Measurements from ENCODE around the gene EN1. TPM values are rescaled to one million over a fixed set of nuclear protein-coding genes. Genes with fewer than 3 reads are reported as not detected.

Gene EN1
- total RNA-seq, 1 donor from 2014 or later, result not detected

DNA sequence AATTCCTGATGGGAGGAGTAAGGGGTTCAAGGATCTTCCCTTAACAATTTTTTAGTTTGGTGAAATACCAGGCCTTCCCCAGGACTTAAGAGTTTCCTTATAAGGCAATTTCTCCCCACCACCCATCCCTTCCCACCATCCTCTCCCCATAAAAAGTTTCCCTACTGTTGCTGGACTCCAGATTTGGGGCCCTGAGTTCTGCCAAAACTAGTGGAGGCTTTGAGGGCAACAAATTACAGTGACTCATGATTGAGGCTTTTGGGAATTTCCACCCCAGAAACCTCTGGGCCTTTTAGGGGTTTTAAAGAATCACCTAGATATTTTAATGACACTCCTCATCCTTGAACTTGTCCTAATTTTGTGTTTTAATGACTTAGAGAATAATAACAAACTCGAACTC is 14.3 kb upstream of the EN1 start:
- no peak overlapping the region for H3K27ac Mint-ChIP-seq
- Histone ChIP-seq H3K36me3 (no peaks in the 10 kb centered on the region), H3K79me2 (ENCODE audit: low read depth) (no peaks in the 10 kb centered on the region), H3K27ac (no peak overlapping the region), H3K4me3 (no peak overlapping the region), H2AFZ (replicated peaks) (no peak overlapping the region), H3K27me3 (peaks cover 83% of the 10 kb centered on the region), H3K4me2 (no peak overlapping the region), H3K4me1 (peaks cover 7% of the 10 kb centered on the region), H4K20me1 (ENCODE audit: low read depth) (peaks cover 51% of the 10 kb centered on the region), H3F3A (ENCODE audit: low read depth) (peaks cover 2% of the 10 kb centered on the region), H3K9ac (no peak overlapping the region), H3K9me3 (ENCODE audit: low read depth) (no peaks in the 10 kb centered on the region)
- DNase-seq (ENCODE audit: low spot score), result no peak
- peaks cover 2% of the 10 kb centered on the region for H3K36me3 Mint-ChIP-seq
- H3K27me3 Mint-ChIP-seq (ENCODE audit: insufficient read depth, low read depth), result peaks cover 54% of the 10 kb centered on the region
- H3K4me1 Mint-ChIP-seq, result peaks cover 15% of the 10 kb centered on the region
- H3K4me3 Mint-ChIP-seq, result no peak overlapping the region
- H3K9me3 Mint-ChIP-seq, result no peaks in the 10 kb centered on the region
- TF ChIP-seq CTCF (IDR thresholded peaks at IDR 0.05) (no peak), EZH2 (IDR thresholded peaks at IDR 0.05) (no peak), EZH2phosphoT487 (IDR thresholded peaks at IDR 0.05) (no peak)

- Mint-ChIP-seq H3K27me3 (ENCODE audit: insufficient read depth, low read depth) (peaks cover 58% of the 10 kb centered on the region), H3K4me3 (no peak overlapping the region)
- TF ChIP-seq EZH2phosphoT487 (IDR thresholded peaks at IDR 0.05) (no peak), CTCF (IDR thresholded peaks at IDR 0.05) (no peak), EZH2 (IDR thresholded peaks at IDR 0.05) (no peak)
Observed at GRCh38 chr2:118861242-118861641, 13.8 kb upstream of the EN1 start.

GRCh38 chr2:118860506-118860905 is 13.1 kb upstream of the EN1 start:
- Histone ChIP-seq H3K4me3 (no peak overlapping the region), H3K36me3 (no peaks in the 10 kb centered on the region), H3K79me2 (ENCODE audit: low read depth) (no peaks in the 10 kb centered on the region), H3K9me3 (ENCODE audit: low read depth) (no peaks in the 10 kb centered on the region), H2AFZ (replicated peaks) (no peak overlapping the region), H4K20me1 (ENCODE audit: low read depth) (peaks cover 61% of the 10 kb centered on the region), H3K27ac (no peak overlapping the region), H3F3A (ENCODE audit: low read depth) (no peaks in the 10 kb centered on the region), H3K9ac (no peak overlapping the region), H3K4me1 (peaks cover 7% of the 10 kb centered on the region), H3K4me2 (no peak overlapping the region), H3K27me3 (peaks cover 95% of the 10 kb centered on the region)
- Mint-ChIP-seq H3K27me3 (ENCODE audit: insufficient read depth, low read depth) (peaks cover 66% of the 10 kb centered on the region), H3K27ac (no peak overlapping the region), H3K36me3 (peaks cover 2% of the 10 kb centered on the region), H3K4me3 (no peak overlapping the region), H3K9me3 (no peaks in the 10 kb centered on the region), H3K4me1 (peaks cover 22% of the 10 kb centered on the region)
- TF ChIP-seq EZH2 (IDR thresholded peaks at IDR 0.05) (no peak), EZH2phosphoT487 (IDR thresholded peaks at IDR 0.05) (no peak), CTCF (IDR thresholded peaks at IDR 0.05) (no peak)
- no peak for DNase-seq (ENCODE audit: low spot score)

More at GRCh38 chr2:118861242-118861641, 13.8 kb upstream of the EN1 start:
- H3K27ac ChIP-seq, result no peak overlapping the region
- Mint-ChIP-seq H3K27ac (no peak overlapping the region), H3K36me3 (peaks cover 2% of the 10 kb centered on the region), H3K9me3 (no peaks in the 10 kb centered on the region), H3K4me1 (peaks cover 19% of the 10 kb centered on the region)
- H3K4me1 ChIP-seq, result peaks cover 7% of the 10 kb centered on the region
- H3K27me3 ChIP-seq, result peaks cover 88% of the 10 kb centered on the region
- H3K9ac ChIP-seq, result no peak overlapping the region
- no peaks in the 10 kb centered on the region for H3K9me3 ChIP-seq (ENCODE audit: low read depth)
- H3K4me2 ChIP-seq, result no peak overlapping the region
- no peak overlapping the region for H3K4me3 ChIP-seq
- no peaks in the 10 kb centered on the region for H3F3A ChIP-seq (ENCODE audit: low read depth)
- H2AFZ ChIP-seq (replicated peaks), result no peak overlapping the region
- no peaks in the 10 kb centered on the region for H3K36me3 ChIP-seq
- no peak for DNase-seq (ENCODE audit: low spot score)
- H4K20me1 ChIP-seq (ENCODE audit: low read depth), result peaks cover 56% of the 10 kb centered on the region
- H3K79me2 ChIP-seq (ENCODE audit: low read depth), result no peaks in the 10 kb centered on the region

All from neural progenitor cell (in vitro differentiated cells).